H1 (cell line): ENCODE data around the gene HACD4. TPM values are rescaled to one million over a fixed set of nuclear protein-coding genes. Genes with fewer than 3 reads are reported as not detected.

ENCODE experiments used
- CTCF ChIA-PET: fragments of 300-600 bp; sonication (Branson Sonifier 250); formaldehyde crosslinking; loops from one replicate; lab custom pipeline; 2021; ENCODE audit not compliant: partially characterized antibody; lab: Charles Lee
- POLR2A ChIA-PET: fragments of 300-600 bp; sonication (Branson Sonifier 250); formaldehyde crosslinking; loops from one replicate; lab custom pipeline; 2021; ENCODE audit warnings: inconsistent platforms; ENCODE audit not compliant: partially characterized antibody; lab: Charles Lee
- DNase-seq, 2 experiments: peaks; one replicate each; pipeline versions ENCODE4 v3.0.0 to v3.0.0-alpha.2; 2010 to 2022; ENCODE audit warnings: low spot score in 2 of 2, low read depth in 1 of 2, mixed read lengths in 1 of 2
- FAIRE-seq: peaks from 2 replicates; lab custom pipeline; 2011; peaks lifted over from hg19 to GRCh38; lab: Jason Lieb, UNC
- H2AFZ ChIP-seq: 2 replicates; pipeline ENCODE4 v1.8.1; 2012; ENCODE audit warnings: low read length, inconsistent platforms
- H2AK5ac ChIP-seq: 2 replicates; pipeline ENCODE4 v1.6.1; 2013; ENCODE audit warnings: low read depth, low read length
- H2BK120ac ChIP-seq: replicated peaks from 2 replicates; pipeline ENCODE3; 2013; ENCODE audit warnings: low read depth, low read length, inconsistent platforms
- H2BK12ac ChIP-seq: 2 replicates; pipeline ENCODE4 v1.6.1; 2013; ENCODE audit warnings: low read depth, low read length
- H2BK15ac ChIP-seq: 2 replicates; pipeline ENCODE4 v1.6.1; 2013; ENCODE audit warnings: low read length
- H2BK20ac ChIP-seq: 2 replicates; pipeline ENCODE4 v1.6.1; 2013; ENCODE audit warnings: low read length
- H2BK5ac ChIP-seq: 2 replicates; pipeline ENCODE4 v1.6.1; 2013; ENCODE audit warnings: low read depth, low read length
- H3K14ac ChIP-seq: 2 replicates; pipeline ENCODE4 v1.6.1; 2013; ENCODE audit warnings: inconsistent platforms; ENCODE audit not compliant: insufficient read length
- H3K18ac ChIP-seq: 2 replicates; pipeline ENCODE4 v1.6.1; 2013; ENCODE audit warnings: low read length; ENCODE audit errors: extremely low read depth
- H3K23ac ChIP-seq: 2 replicates; pipeline ENCODE4 v1.6.1; 2013; ENCODE audit warnings: inconsistent platforms; ENCODE audit not compliant: insufficient read length
- H3K23me2 ChIP-seq: 2 replicates; pipeline ENCODE4 v1.6.1; 2013; ENCODE audit warnings: low read depth, low read length
- H3K27ac ChIP-seq: 2 replicates; pipeline ENCODE4 v1.6.1; 2011; ENCODE audit warnings: low read depth, low read length, inconsistent platforms
- H3K27me3 ChIP-seq, 4 experiments: replicated peaks in 1 of 4; 1 replicate in 1 of 4; 2 replicates in 3 of 4; pipeline versions ENCODE4 v1.6.1 to v1.8.1; 2011 to 2013; ENCODE audit warnings: low read length in 3 of 4, mild to moderate bottlenecking in 3 of 4, inconsistent platforms in 2 of 4, mixed read lengths in 2 of 4, moderate library complexity in 1 of 4; ENCODE audit not compliant: control insufficient read depth in 3 of 4, insufficient read depth in 3 of 4; ENCODE audit errors: extremely low read depth in 1 of 4
- H3K36me3 ChIP-seq, 4 experiments: 2 replicates each; pipeline versions ENCODE4 v1.6.1 to v1.8.1; 2011 to 2013; ENCODE audit warnings: mild to moderate bottlenecking in 4 of 4, low read length in 3 of 4, moderate library complexity in 2 of 4, control low read depth in 1 of 4, inconsistent platforms in 1 of 4; ENCODE audit not compliant: insufficient read depth in 4 of 4, control insufficient read depth in 2 of 4
- H3K4ac ChIP-seq: replicated peaks from 2 replicates; pipeline ENCODE3; 2013; ENCODE audit warnings: low read length, low read depth, mixed read lengths, inconsistent platforms; ENCODE audit not compliant: insufficient read length
- H3K4me1 ChIP-seq, 4 experiments: replicated peaks in 1 of 4; 1 replicate in 1 of 4; 2 replicates in 3 of 4; pipeline versions ENCODE4 v1.6.1 to v1.8.1; 2011 to 2013; ENCODE audit warnings: low read length in 3 of 4, inconsistent platforms in 2 of 4, mixed read lengths in 1 of 4; ENCODE audit not compliant: insufficient read depth in 4 of 4, control insufficient read depth in 3 of 4
- H3K4me2 ChIP-seq, 2 experiments: 2 replicates each; pipeline versions ENCODE4 v1.6.1 to v1.8.1; 2011 to 2013; ENCODE audit warnings: low read depth in 2 of 2, low read length in 2 of 2, control low read depth in 1 of 2, inconsistent platforms in 1 of 2, mild to moderate bottlenecking in 1 of 2; ENCODE audit not compliant: insufficient read depth in 1 of 2
- H3K4me3 ChIP-seq, 4 experiments: fragments of 200-600, 300-600 bp in 1 of 4; sonication (generic), shearing (Covaris generic), sonication (Bioruptor Twin) in 1 of 4; 2 replicates each; pipeline versions ENCODE4 v1.5.1 to v1.8.1; 2011 to 2016; ENCODE audit warnings: low read length in 4 of 4, low read depth in 3 of 4, control low read depth in 2 of 4, inconsistent platforms in 2 of 4, mild to moderate bottlenecking in 2 of 4, mixed read lengths in 1 of 4, moderate library complexity in 1 of 4; ENCODE audit not compliant: insufficient read depth in 2 of 4; ENCODE audit errors: extremely low read depth in 1 of 4
- H3K56ac ChIP-seq: replicated peaks from 2 replicates; pipeline ENCODE3; 2013; ENCODE audit warnings: low read depth, mild to moderate bottlenecking, mixed read lengths, low read length, inconsistent platforms; ENCODE audit not compliant: insufficient read length
- H3K79me1 ChIP-seq: 2 replicates; pipeline ENCODE4 v1.6.1; 2013; ENCODE audit warnings: low read depth, low read length, control low read depth
- H3K79me2 ChIP-seq, 2 experiments: 2 replicates each; pipeline versions ENCODE4 v1.6.1 to v1.8.1; 2012 to 2013; ENCODE audit warnings: low read length in 2 of 2, mild to moderate bottlenecking in 2 of 2, inconsistent platforms in 1 of 2; ENCODE audit not compliant: insufficient read depth in 2 of 2, control insufficient read depth in 1 of 2
- H3K9ac ChIP-seq, 4 experiments: replicated peaks in 1 of 4; 1 replicate in 1 of 4; 2 replicates in 3 of 4; pipeline versions ENCODE4 v1.6.1 to v1.8.1; 2011 to 2013; ENCODE audit warnings: low read depth in 3 of 4, low read length in 3 of 4, control low read depth in 2 of 4, mild to moderate bottlenecking in 2 of 4, moderate library complexity in 2 of 4, inconsistent platforms in 1 of 4; ENCODE audit errors: extremely low read depth in 1 of 4
- H3K9me3 ChIP-seq, 2 experiments: 2 replicates each; pipeline versions ENCODE4 v1.6.1 to v1.8.1; 2012 to 2013; ENCODE audit warnings: mild to moderate bottlenecking in 2 of 2, moderate library complexity in 2 of 2, control low read depth in 1 of 2, inconsistent platforms in 1 of 2, low read depth in 1 of 2, low read length in 1 of 2, mixed read lengths in 1 of 2; ENCODE audit not compliant: insufficient read depth in 2 of 2
- H4K20me1 ChIP-seq, 2 experiments: replicated peaks in 1 of 2; 2 replicates each; pipeline versions ENCODE3 to v1.8.1; 2011 to 2013; ENCODE audit warnings: inconsistent platforms in 2 of 2, low read length in 2 of 2, mild to moderate bottlenecking in 1 of 2; ENCODE audit not compliant: insufficient read depth in 2 of 2, control insufficient read depth in 1 of 2
- H4K5ac ChIP-seq: 2 replicates; pipeline ENCODE4 v1.6.1; 2013; ENCODE audit warnings: low read length, low read depth, mixed read lengths, inconsistent platforms; ENCODE audit not compliant: insufficient read length
- H4K8ac ChIP-seq: 2 replicates; pipeline ENCODE4 v1.8.0; 2013; ENCODE audit warnings: mild to moderate bottlenecking, moderate library complexity, low read length, inconsistent platforms; ENCODE audit not compliant: insufficient read depth; ENCODE audit errors: extremely low read depth
- H4K91ac ChIP-seq: replicated peaks from 2 replicates; pipeline ENCODE3; 2013; ENCODE audit warnings: low read length, mixed read lengths, inconsistent platforms; ENCODE audit not compliant: insufficient read length
- GABPA ChIP-seq: IDR thresholded peaks from 2 replicates; pipeline ENCODE4 v1.6.1; 2011; ENCODE audit warnings: mild to moderate bottlenecking, low read length, moderate library complexity, borderline replicate concordance; ENCODE audit not compliant: insufficient read depth
- NANOG ChIP-seq: IDR thresholded peaks from 2 replicates; pipeline ENCODE4 v1.6.1; 2011; ENCODE audit warnings: low read length, low read depth, mild to moderate bottlenecking, inconsistent platforms; ENCODE audit not compliant: insufficient read depth, poor library complexity, severe bottlenecking
- SRF ChIP-seq: IDR thresholded peaks from 2 replicates; pipeline ENCODE4 v1.6.1; 2011; ENCODE audit warnings: mild to moderate bottlenecking, low read depth, low read length, moderate library complexity
- ZNF274 ChIP-seq: IDR thresholded peaks from 2 replicates; pipeline ENCODE4 v1.7.0; 2012; ENCODE audit warnings: low read length, borderline replicate concordance; ENCODE audit errors: extremely low read depth
- WGBS, 2 experiments: shearing (Covaris generic) in 1 of 2; methylation state at CpG; one replicate each; pipeline versions ENCODE4 v1.1.6 to v1.1.7; 2013 to 2015; ENCODE audit warnings: low lambda C conversion rate in 2 of 2, mixed read lengths in 2 of 2, inconsistent platforms in 1 of 2, low coverage in 1 of 2, missing lambda C conversion rate in 1 of 2; ENCODE audit not compliant: insufficient replicate concordance in 2 of 2, insufficient coverage in 1 of 2, insufficient read length in 1 of 2; ENCODE audit errors: extremely low coverage in 1 of 2, missing lambda C conversion rate in 1 of 2; 5-methylcytosine and 5-hydroxymethylcytosine counted together
- polyA plus RNA-seq, 7 experiments: library from polyadenylated mRNA; depleted of rRNA in 3 of 7; stranded (reverse) in 5 of 7; unstranded in 2 of 7; fragments of >200 nt in 5 of 7; fragments of 200-250 nt in 2 of 7; gene quantifications; 1 replicate in 5 of 7; 2 replicates in 1 of 7; 4 replicates in 1 of 7; pipeline versions ENCODE4 v1.2.1 to v1.2.3, GENCODE V29; 2011 to 2013; ENCODE audit warnings: missing spikeins in 2 of 7, mixed read lengths in 2 of 7
- total RNA-seq: library from RNA; stranded (reverse); fragmentation: NEBNext Ultra II Directional; extraction: Animal tissue kit (Norgen Biotek cat#: 25700); gene quantifications from 2 replicates; pipeline ENCODE4 v1.2.1, GENCODE V29; 2021

The HACD4 gene
- total and polyA plus RNA-seq, 2 of the 8 experiments (the other 6 are each of a cell fraction or from before 2014, with no cell fraction given), result 0.65 to 0.86 TPM

GRCh38 chr9:20987521-20987920, 43.9 kb downstream of the HACD4 start:
- H3K4me1 ChIP-seq, result peaks cover 0 to 2% (median 0%) of the 10 kb centered on the region in 4 experiments; a peak in 1 of 7 replicates
- H3K9me3 ChIP-seq, result no peaks in the 10 kb centered on the region
- POLR2A ChIA-PET, result no interaction called here
- peaks cover 2 to 25% (median 11%) of the 10 kb centered on the region in 4 experiments; a peak in 6 of 8 replicates for H3K36me3 ChIP-seq
- no peak overlapping the region for H3K14ac ChIP-seq
- H2BK5ac ChIP-seq, result no peak overlapping the region
- H3K27me3 ChIP-seq, result no peaks in the 10 kb centered on the region
- no peak overlapping the region for H3K4me3 ChIP-seq
- no peak overlapping the region for H2BK20ac ChIP-seq
- no peak overlapping the region for H2BK15ac ChIP-seq
- FAIRE-seq (no peak), DNase-seq (no peak)
- H3K23me2 ChIP-seq, result no peaks in the 10 kb centered on the region
- no peaks in the 10 kb centered on the region for H3K79me2 ChIP-seq
- H3K23ac ChIP-seq, result no peak overlapping the region
- H2AK5ac ChIP-seq, result no peak overlapping the region
- 85% methylated on average over 1 of the region's 1 CpG; no CpG with 5 or more reads in 1 of the 2 experiments for WGBS, 2 experiments
- H4K20me1 ChIP-seq, result no peaks in the 10 kb centered on the region
- no peak overlapping the region for H4K5ac ChIP-seq
- no peak overlapping the region for H2BK12ac ChIP-seq
- H3K56ac ChIP-seq, result no peak overlapping the region
- H3K27ac ChIP-seq, result no peak overlapping the region
- no peak overlapping the region for H3K18ac ChIP-seq
- H2BK120ac ChIP-seq, result no peak overlapping the region
- no peak overlapping the region for H3K4ac ChIP-seq
- H3K9ac ChIP-seq, result no peak overlapping the region
- H4K91ac ChIP-seq, result no peak overlapping the region
- no peak overlapping the region for H2AFZ ChIP-seq
- CTCF ChIA-PET, result interaction anchor here (2.0 kb wide), 1 partner anchor 11 kb away, joined by 6 read pairs; no protein-coding TSS in a partner anchor
- H4K8ac ChIP-seq, result no peak overlapping the region
- H3K4me2 ChIP-seq, result no peak overlapping the region
- no peaks in the 10 kb centered on the region for H3K79me1 ChIP-seq
- TF ChIP-seq NANOG, result no peak
- TF ChIP-seq SRF, result no peak
- no peak for TF ChIP-seq GABPA
- no peak for TF ChIP-seq ZNF274
